ENCODE data around the gene LARP4B.
A peak's percentile ranks its signal among the peaks of the same experiment; 100 is the strongest.
"Not testable (repeated sequence)": the region's sequence is repeated elsewhere in the genome, so short reads cannot be mapped to it uniquely, and the experiment has no call there.

Gene LARP4B

GRCh38 chr10:934746-935406, 3.4 kb upstream of the LARP4B start:
- Histone ChIP-seq H3K4me1 (ENCODE audit: low read length) (no peaks in the 10 kb centered on the region), H3K9me3 (replicated peaks; ENCODE audit: insufficient read depth, low read length) (no peaks in the 10 kb centered on the region), H3K27ac (ENCODE audit: low read length) (no peak overlapping the region), H3K27me3 (replicated peaks; ENCODE audit: insufficient read depth, low read length) (no peaks in the 10 kb centered on the region), H3K36me3 (replicated peaks; ENCODE audit: insufficient read depth, low read length) (no peaks in the 10 kb centered on the region), H3K79me2 (ENCODE audit: low read length) (peaks cover 12% of the 10 kb centered on the region), H2AFZ (ENCODE audit: low read length) (no peak overlapping the region), H3K4me2 (ENCODE audit: low read depth, low read length) (no peak overlapping the region), H3K9ac (ENCODE audit: low read length) (no peak overlapping the region), H3K4me3 (ENCODE audit: low read length) (no peak overlapping the region), H3K9me2 (replicated peaks; ENCODE audit: insufficient read depth, low read length) (no peaks in the 10 kb centered on the region), H3F3A (ENCODE audit: insufficient read depth, low read length) (peaks cover 11% of the 10 kb centered on the region), H4K20me1 (ENCODE audit: insufficient read depth, low read length) (peaks cover 4% of the 10 kb centered on the region; the same call in 1 of the 2 replicates)
- TF ChIP-seq CTCF (IDR thresholded peaks at IDR 0.05; ENCODE audit: low read length) (no peak), EZH2phosphoT487 (IDR thresholded peaks at IDR 0.05; ENCODE audit: low read length) (no peak), EZH2 (optimal IDR thresholded peaks at IDR 0.05; ENCODE audit: low read depth, low read length) (no peak)
- DNase-seq = no peak

- not testable (repeated sequence) for H3K9ac ChIP-seq (ENCODE audit: low read length); H3K4me3 ChIP-seq (ENCODE audit: low read length); DNase-seq; H3K9me2 ChIP-seq (replicated peaks; ENCODE audit: insufficient read depth, low read length); H3K27me3 ChIP-seq (replicated peaks; ENCODE audit: insufficient read depth, low read length); H3K4me1 ChIP-seq (ENCODE audit: low read length); H2AFZ ChIP-seq (ENCODE audit: low read length); H3K27ac ChIP-seq (ENCODE audit: low read length); H3K9me3 ChIP-seq (replicated peaks; ENCODE audit: insufficient read depth, low read length); H3K36me3 ChIP-seq (replicated peaks; ENCODE audit: insufficient read depth, low read length); H3K4me2 ChIP-seq (ENCODE audit: low read depth, low read length)
- H4K20me1 ChIP-seq (ENCODE audit: insufficient read depth, low read length) = peaks cover 11% of the 10 kb centered on the region
- H3F3A ChIP-seq (ENCODE audit: insufficient read depth, low read length) = peaks cover 15% of the 10 kb centered on the region
- H3K79me2 ChIP-seq (ENCODE audit: low read length) = peaks cover 19% of the 10 kb centered on the region
Measured at GRCh38 chr10:934165-934564, 2.7 kb upstream of the LARP4B start.

GRCh38 chr10:932589-932988, 1.1 kb upstream of the LARP4B start:
- Histone ChIP-seq H3K4me3 (ENCODE audit: low read length) (no peak overlapping the region), H3K4me1 (ENCODE audit: low read length) (peaks cover 8% of the 10 kb centered on the region), H3K27ac (ENCODE audit: low read length) (no peak overlapping the region), H3K9me3 (replicated peaks; ENCODE audit: insufficient read depth, low read length) (no peaks in the 10 kb centered on the region), H3K79me2 (ENCODE audit: low read length) (peaks cover 34% of the 10 kb centered on the region), H3K9ac (ENCODE audit: low read length) (no peak overlapping the region), H4K20me1 (ENCODE audit: insufficient read depth, low read length) (peaks cover 27% of the 10 kb centered on the region), H3F3A (ENCODE audit: insufficient read depth, low read length) (peaks cover 15% of the 10 kb centered on the region), H2AFZ (ENCODE audit: low read length) (no peak overlapping the region), H3K9me2 (replicated peaks; ENCODE audit: insufficient read depth, low read length) (no peaks in the 10 kb centered on the region), H3K4me2 (ENCODE audit: low read depth, low read length) (no peak overlapping the region), H3K27me3 (replicated peaks; ENCODE audit: insufficient read depth, low read length) (no peaks in the 10 kb centered on the region), H3K36me3 (replicated peaks; ENCODE audit: insufficient read depth, low read length) (no peaks in the 10 kb centered on the region; the same call in 1 of the 2 replicates)
- no peak for TF ChIP-seq EZH2 (optimal IDR thresholded peaks at IDR 0.05; ENCODE audit: low read depth, low read length)
- TF ChIP-seq EZH2phosphoT487 (IDR thresholded peaks at IDR 0.05; ENCODE audit: low read length) = no peak
- TF ChIP-seq CTCF (IDR thresholded peaks at IDR 0.05; ENCODE audit: low read length) = no peak
- no peak for DNase-seq

- TF ChIP-seq EZH2phosphoT487 (IDR thresholded peaks at IDR 0.05; ENCODE audit: low read length) = no peak
- TF ChIP-seq CTCF (IDR thresholded peaks at IDR 0.05; ENCODE audit: low read length) = no peak
- no peak for TF ChIP-seq EZH2 (optimal IDR thresholded peaks at IDR 0.05; ENCODE audit: low read depth, low read length)
- Histone ChIP-seq H3K4me2 (ENCODE audit: low read depth, low read length) (peak overlapping the region; percentile 88), H3K27ac (ENCODE audit: low read length) (peak overlapping the region; percentile 91), H3K9me2 (replicated peaks; ENCODE audit: insufficient read depth, low read length) (no peaks in the 10 kb centered on the region), H3K79me2 (ENCODE audit: low read length) (peaks cover 53% of the 10 kb centered on the region), H3K36me3 (replicated peaks; ENCODE audit: insufficient read depth, low read length) (peaks cover 4% of the 10 kb centered on the region; the same call in 1 of the 2 replicates), H3K9ac (ENCODE audit: low read length) (peak overlapping the region; percentile 91), H4K20me1 (ENCODE audit: insufficient read depth, low read length) (peaks cover 45% of the 10 kb centered on the region), H3K4me1 (ENCODE audit: low read length) (peaks cover 11% of the 10 kb centered on the region), H3F3A (ENCODE audit: insufficient read depth, low read length) (peaks cover 15% of the 10 kb centered on the region), H3K27me3 (replicated peaks; ENCODE audit: insufficient read depth, low read length) (no peaks in the 10 kb centered on the region), H3K4me3 (ENCODE audit: low read length) (peak overlapping the region; percentile 94), H3K9me3 (replicated peaks; ENCODE audit: insufficient read depth, low read length) (no peaks in the 10 kb centered on the region), H2AFZ (ENCODE audit: low read length) (no peak overlapping the region)
- no peak for DNase-seq
Measured at GRCh38 chr10:930625-931325, 730 bp downstream of the LARP4B start.

Data from MM.1S (cell line).